ENCODE measurements around the gene MLNR.

Gene MLNR

DNA sequence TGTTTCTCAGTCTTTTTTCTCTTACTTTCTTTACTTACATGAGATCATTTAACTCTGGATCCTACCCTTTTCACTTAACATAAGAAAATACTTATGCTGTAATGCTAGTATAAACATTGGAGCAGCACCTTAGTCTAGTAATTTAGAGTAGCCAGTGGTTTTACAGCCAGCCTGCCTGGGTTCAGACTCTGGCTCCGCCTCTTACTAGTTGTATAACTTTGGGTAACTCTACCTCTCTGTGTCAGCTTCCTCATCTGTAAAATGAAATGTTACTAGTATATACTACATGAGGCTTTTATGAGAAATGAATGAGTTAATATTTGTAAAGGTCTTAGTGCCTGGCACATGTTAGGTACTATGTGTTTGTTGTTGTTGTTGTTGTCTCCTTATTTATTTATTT is 33.2 kb downstream of the MLNR start:
- H3K4me3 ChIP-seq (ENCODE audit: control insufficient read depth in 1 of 7, extremely low read depth in 1 of 7, insufficient read depth in 4 of 7, low read depth in 2 of 7, low read length in 6 of 7) = peak overlapping the region in 2 of 7 experiments; percentile 6 to 56
- no CpG with 5 or more reads among the region's 1 CpG for WGBS (ENCODE audit: insufficient coverage)
- H3K9me3 ChIP-seq (ENCODE audit: control extremely low read depth in 1 of 5, control insufficient read depth in 4 of 5, insufficient read depth in 2 of 5, low read depth in 1 of 5, low read length in 4 of 5) = no peaks in the 10 kb centered on the region
- POLR2A ChIA-PET = no interaction called here
- CTCF ChIA-PET = interaction anchor here (1.0 to 5.9 kb wide), 5 partner anchors 14 to 406 kb away, joined by 3 to 53 read pairs (median 3); partner anchors contain the start of gene MLNR
- peaks cover 12 to 27% (median 16%) of the 10 kb centered on the region in 4 experiments for H3K36me3 ChIP-seq (ENCODE audit: control insufficient read depth in 4 of 4, insufficient read depth in 4 of 4, low read length in 3 of 4)
- H3K27ac ChIP-seq (ENCODE audit: insufficient read depth in 1 of 2, low read depth in 1 of 2, low read length in 2 of 2, poor library complexity in 1 of 2, severe bottlenecking in 2 of 2) = peak overlapping the region; percentile 61 to 83
- H3K27me3 ChIP-seq (replicated peaks in 2 of 5; ENCODE audit: control insufficient read depth in 4 of 5, insufficient read depth in 5 of 5, low read length in 4 of 5) = no peaks in the 10 kb centered on the region
- peaks cover 29 to 89% (median 39%) of the 10 kb centered on the region in 4 experiments for H3K4me1 ChIP-seq (ENCODE audit: control extremely low read depth in 1 of 4, control insufficient read depth in 4 of 4, insufficient read depth in 4 of 4, low read length in 3 of 4)
- DNase-seq = peak in 2 of 3 donors; percentile 32 to 40

DNA sequence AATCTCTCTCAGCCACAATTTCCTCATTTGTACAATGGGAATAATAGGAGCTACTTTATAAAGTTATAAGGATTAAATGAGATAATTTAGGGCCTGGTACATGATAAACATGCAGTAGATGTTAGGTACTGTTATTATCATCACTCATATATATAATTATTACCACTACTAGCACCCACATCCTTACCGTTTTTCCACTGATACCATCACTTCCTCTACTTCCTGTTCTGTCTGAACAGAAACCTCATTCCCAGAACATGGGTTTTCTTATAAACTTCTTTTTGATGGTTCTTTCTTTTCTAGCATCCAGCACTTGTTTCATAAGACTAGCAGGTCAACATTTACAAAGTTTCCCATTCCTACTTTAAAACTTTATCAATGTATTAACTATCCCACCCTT is 33.9 kb downstream of the MLNR start:
- ChIA-PET CTCF (interaction anchor here (1.1 to 5.9 kb wide), 4 partner anchors 14 to 34 kb away, joined by 3 to 53 read pairs (median 6); partner anchors contain the start of gene MLNR), POLR2A (no interaction called here)
- 0% methylated on average over 1 of the region's 1 CpG for WGBS (ENCODE audit: insufficient coverage)
- Histone ChIP-seq H3K4me3 (ENCODE audit: control insufficient read depth in 1 of 7, extremely low read depth in 1 of 7, insufficient read depth in 4 of 7, low read depth in 2 of 7, low read length in 6 of 7) (peak overlapping the region in 2 of 7 experiments; percentile 6 to 56), H3K27me3 (replicated peaks in 2 of 5; ENCODE audit: control insufficient read depth in 4 of 5, insufficient read depth in 5 of 5, low read length in 4 of 5) (no peaks in the 10 kb centered on the region), H3K27ac (ENCODE audit: insufficient read depth in 1 of 2, low read depth in 1 of 2, low read length in 2 of 2, poor library complexity in 1 of 2, severe bottlenecking in 2 of 2) (peak overlapping the region; percentile 61 to 83), H3K9me3 (ENCODE audit: control extremely low read depth in 1 of 5, control insufficient read depth in 4 of 5, insufficient read depth in 2 of 5, low read depth in 1 of 5, low read length in 4 of 5) (no peaks in the 10 kb centered on the region), H3K4me1 (ENCODE audit: control extremely low read depth in 1 of 4, control insufficient read depth in 4 of 4, insufficient read depth in 4 of 4, low read length in 3 of 4) (peaks cover 26 to 86% (median 35%) of the 10 kb centered on the region in 4 experiments), H3K36me3 (ENCODE audit: control insufficient read depth in 4 of 4, insufficient read depth in 4 of 4, low read length in 3 of 4) (peaks cover 12 to 30% (median 16%) of the 10 kb centered on the region in 4 experiments)
- peak in 2 of 3 donors; percentile 53 to 70 for DNase-seq

DNA sequence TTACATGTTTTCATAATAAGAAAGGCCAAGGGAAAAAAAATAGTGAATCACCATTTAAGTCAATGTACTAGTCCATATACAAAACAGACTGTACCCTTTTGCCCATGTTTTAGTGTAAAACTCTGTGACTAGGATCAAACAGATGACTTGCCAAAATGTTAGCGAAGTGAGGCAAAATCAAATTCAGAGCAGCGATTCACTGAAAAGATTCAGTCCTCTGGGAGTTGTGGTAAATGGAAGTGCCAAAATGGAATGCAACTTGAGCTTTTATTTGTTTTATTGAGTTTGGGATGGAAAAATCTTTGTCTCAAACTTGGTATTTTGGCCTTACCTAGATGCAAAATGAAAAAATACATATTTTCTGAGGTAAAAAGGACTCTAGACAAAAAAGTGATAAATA is 36.7 kb downstream of the MLNR start:
- no peak for DNase-seq
- ChIA-PET POLR2A (no interaction called here), CTCF (interaction anchor here (0.7 to 2.1 kb wide), 4 partner anchors 9 to 1086 kb away, joined by 3 to 8 read pairs (median 5); partner anchors contain the start of gene CDADC1)
- H3K27me3 ChIP-seq (replicated peaks in 2 of 5; ENCODE audit: control insufficient read depth in 4 of 5, insufficient read depth in 5 of 5, low read length in 4 of 5) = no peaks in the 10 kb centered on the region
- H3K9me3 ChIP-seq (ENCODE audit: control extremely low read depth in 1 of 5, control insufficient read depth in 4 of 5, insufficient read depth in 2 of 5, low read depth in 1 of 5, low read length in 4 of 5) = no peaks in the 10 kb centered on the region
- peak overlapping the region in 1 of 2 experiments; percentile 12 for H3K27ac ChIP-seq (ENCODE audit: insufficient read depth in 1 of 2, low read depth in 1 of 2, low read length in 2 of 2, poor library complexity in 1 of 2, severe bottlenecking in 2 of 2)
- 91% methylated on average over 2 of the region's 2 CpGs for WGBS (ENCODE audit: insufficient coverage)
- H3K4me3 ChIP-seq (ENCODE audit: control insufficient read depth in 1 of 7, extremely low read depth in 1 of 7, insufficient read depth in 4 of 7, low read depth in 2 of 7, low read length in 6 of 7) = no peak overlapping the region
- peaks cover 14 to 57% (median 21%) of the 10 kb centered on the region in 4 experiments for H3K4me1 ChIP-seq (ENCODE audit: control extremely low read depth in 1 of 4, control insufficient read depth in 4 of 4, insufficient read depth in 4 of 4, low read length in 3 of 4)
- peaks cover 30 to 50% (median 37%) of the 10 kb centered on the region in 4 experiments for H3K36me3 ChIP-seq (ENCODE audit: control insufficient read depth in 4 of 4, insufficient read depth in 4 of 4, low read length in 3 of 4)

DNA sequence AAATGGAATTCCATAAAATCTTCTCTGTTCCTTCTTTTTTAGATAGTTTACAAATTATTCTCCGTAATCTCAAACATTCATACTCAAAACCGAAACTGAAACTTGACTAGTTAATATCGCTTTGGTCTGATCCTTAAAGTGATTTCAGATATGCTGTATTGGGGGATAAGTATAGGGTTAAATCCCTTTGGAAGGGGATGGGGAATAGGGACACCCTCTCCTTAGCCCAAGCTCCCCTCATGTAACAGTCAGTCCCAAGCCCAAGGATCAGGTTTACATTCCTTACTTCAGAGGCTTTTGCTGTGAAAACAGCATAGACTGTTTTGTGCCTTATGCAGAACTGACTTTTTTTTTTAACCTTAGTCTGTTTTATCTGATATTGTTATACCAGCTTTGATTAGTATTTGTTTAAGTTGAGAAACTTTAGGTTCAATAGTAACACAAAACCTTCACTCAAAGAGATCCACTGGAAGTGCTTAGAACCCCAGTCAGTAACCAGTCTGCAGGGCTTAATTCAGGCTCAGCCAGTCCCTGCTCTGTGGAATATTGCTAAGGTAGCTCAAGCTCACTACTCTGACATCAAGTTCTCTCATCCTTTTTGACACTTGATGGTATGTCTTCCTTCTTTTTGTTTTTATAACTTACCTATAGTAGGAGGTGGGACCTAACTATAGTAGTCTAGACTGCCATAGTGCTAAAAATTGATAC is 38.1 kb downstream of the MLNR start:
- H3K36me3 ChIP-seq (ENCODE audit: control insufficient read depth in 4 of 4, insufficient read depth in 4 of 4, low read length in 3 of 4) = peaks cover 30 to 57% (median 43%) of the 10 kb centered on the region in 4 experiments
- POLR2A ChIA-PET = no interaction called here

DNA sequence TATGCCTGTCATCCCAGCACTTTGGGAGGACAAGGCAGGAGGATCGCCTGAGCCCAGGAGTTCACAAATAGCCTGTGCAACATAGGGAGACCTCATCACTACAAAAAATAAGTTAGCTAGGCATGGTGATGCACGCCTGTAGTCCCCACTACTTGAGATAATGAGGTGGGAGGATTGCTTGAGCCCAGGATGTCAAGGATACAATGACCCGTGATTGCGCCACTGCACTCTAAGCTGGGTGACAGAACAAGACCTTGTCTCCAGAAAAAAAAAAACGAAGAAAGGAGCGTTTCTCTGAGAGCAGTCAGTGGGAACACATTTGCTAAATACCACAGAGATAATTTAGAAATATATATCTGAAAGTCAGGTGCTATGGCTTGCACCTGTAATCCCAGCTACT is 39.4 kb downstream of the MLNR start:
- no peak for DNase-seq
- peaks cover 35 to 57% (median 45%) of the 10 kb centered on the region in 4 experiments for H3K36me3 ChIP-seq (ENCODE audit: control insufficient read depth in 4 of 4, insufficient read depth in 4 of 4, low read length in 3 of 4)
- CTCF ChIA-PET = interaction anchor here (1.2 to 3.4 kb wide), 2 partner anchors 19 to 21 kb away, joined by 4 to 15 read pairs; no protein-coding TSS in a partner anchor

More for the DNA sequence above, 38.1 kb downstream of the MLNR start:
- H3K27me3 ChIP-seq (replicated peaks in 2 of 5; ENCODE audit: control insufficient read depth in 4 of 5, insufficient read depth in 5 of 5, low read length in 4 of 5) = no peaks in the 10 kb centered on the region
- peak overlapping the region in 6 of 7 experiments; percentile 31 to 82 (median 61) for H3K4me3 ChIP-seq (ENCODE audit: control insufficient read depth in 1 of 7, extremely low read depth in 1 of 7, insufficient read depth in 4 of 7, low read depth in 2 of 7, low read length in 6 of 7)
- peaks cover 9 to 43% (median 14%) of the 10 kb centered on the region in 4 experiments for H3K4me1 ChIP-seq (ENCODE audit: control extremely low read depth in 1 of 4, control insufficient read depth in 4 of 4, insufficient read depth in 4 of 4, low read length in 3 of 4)
- peak in 2 of 3 donors; percentile 54 to 63 for DNase-seq
- H3K27ac ChIP-seq (ENCODE audit: insufficient read depth in 1 of 2, low read depth in 1 of 2, low read length in 2 of 2, poor library complexity in 1 of 2, severe bottlenecking in 2 of 2) = peak overlapping the region; percentile 67 to 81
- no CpG with 5 or more reads among the region's 3 CpGs for WGBS (ENCODE audit: insufficient coverage)
- no peaks in the 10 kb centered on the region for H3K9me3 ChIP-seq (ENCODE audit: control extremely low read depth in 1 of 5, control insufficient read depth in 4 of 5, insufficient read depth in 2 of 5, low read depth in 1 of 5, low read length in 4 of 5)
- CTCF ChIA-PET = interaction anchor here (0.7 to 2.1 kb wide), 8 partner anchors 10 to 25 kb away, joined by 3 to 8 read pairs (median 4); partner anchors contain the start of gene CDADC1

DNA sequence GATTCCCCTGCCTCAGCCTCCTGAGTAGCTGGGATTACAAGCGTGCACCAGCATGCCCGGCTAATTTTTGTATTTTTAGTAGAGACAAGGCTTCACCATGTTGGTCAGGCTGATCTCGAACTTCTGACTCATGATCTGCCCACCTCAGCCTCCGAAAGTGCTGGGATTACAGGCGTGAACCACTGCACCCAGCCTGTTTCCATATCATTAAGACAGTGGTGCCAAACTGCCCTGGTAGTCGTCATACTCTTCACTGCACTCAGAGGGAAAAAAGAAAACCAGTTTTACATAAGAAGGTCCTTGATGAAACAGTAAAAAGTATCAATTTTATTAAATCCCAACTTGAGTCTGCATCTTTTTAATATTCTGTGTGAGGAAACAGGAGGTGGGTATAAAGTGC is 42.5 kb downstream of the MLNR start:
- Histone ChIP-seq H3K4me1 (ENCODE audit: control extremely low read depth in 1 of 4, control insufficient read depth in 4 of 4, insufficient read depth in 4 of 4, low read length in 3 of 4) (peaks cover 0 to 20% (median 5%) of the 10 kb centered on the region in 4 experiments), H3K27me3 (replicated peaks in 2 of 5; ENCODE audit: control insufficient read depth in 4 of 5, insufficient read depth in 5 of 5, low read length in 4 of 5) (no peaks in the 10 kb centered on the region), H3K4me3 (ENCODE audit: control insufficient read depth in 1 of 7, extremely low read depth in 1 of 7, insufficient read depth in 4 of 7, low read depth in 2 of 7, low read length in 6 of 7) (no peak overlapping the region), H3K36me3 (ENCODE audit: control insufficient read depth in 4 of 4, insufficient read depth in 4 of 4, low read length in 3 of 4) (peaks cover 25 to 50% (median 38%) of the 10 kb centered on the region in 4 experiments), H3K27ac (ENCODE audit: insufficient read depth in 1 of 2, low read depth in 1 of 2, low read length in 2 of 2, poor library complexity in 1 of 2, severe bottlenecking in 2 of 2) (no peak overlapping the region), H3K9me3 (ENCODE audit: control extremely low read depth in 1 of 5, control insufficient read depth in 4 of 5, insufficient read depth in 2 of 5, low read depth in 1 of 5, low read length in 4 of 5) (no peaks in the 10 kb centered on the region)
- WGBS (ENCODE audit: insufficient coverage) = 96% methylated on average over 5 of the region's 6 CpGs
- POLR2A ChIA-PET = no interaction called here
- no peak for DNase-seq
- CTCF ChIA-PET = interaction anchor here (1.3 to 2.7 kb wide), 4 partner anchors 8 to 43 kb away, joined by 3 to 13 read pairs (median 10); partner anchors contain the start of gene MLNR

More for the DNA sequence above, 39.4 kb downstream of the MLNR start:
- no peaks in the 10 kb centered on the region for H3K27me3 ChIP-seq (replicated peaks in 2 of 5; ENCODE audit: control insufficient read depth in 4 of 5, insufficient read depth in 5 of 5, low read length in 4 of 5)
- no peak overlapping the region for H3K27ac ChIP-seq (ENCODE audit: insufficient read depth in 1 of 2, low read depth in 1 of 2, low read length in 2 of 2, poor library complexity in 1 of 2, severe bottlenecking in 2 of 2)
- peaks cover 0 to 32% (median 6%) of the 10 kb centered on the region in 4 experiments for H3K4me1 ChIP-seq (ENCODE audit: control extremely low read depth in 1 of 4, control insufficient read depth in 4 of 4, insufficient read depth in 4 of 4, low read length in 3 of 4)
- no peaks in the 10 kb centered on the region for H3K9me3 ChIP-seq (ENCODE audit: control extremely low read depth in 1 of 5, control insufficient read depth in 4 of 5, insufficient read depth in 2 of 5, low read depth in 1 of 5, low read length in 4 of 5)
- WGBS (ENCODE audit: insufficient coverage) = 100% methylated on average over 3 of the region's 6 CpGs
- POLR2A ChIA-PET = no interaction called here
- no peak overlapping the region for H3K4me3 ChIP-seq (ENCODE audit: control insufficient read depth in 1 of 7, extremely low read depth in 1 of 7, insufficient read depth in 4 of 7, low read depth in 2 of 7, low read length in 6 of 7)

Measured in common myeloid progenitor, CD34-positive (primary cell).